Stimulated activated CD4-positive, alpha-beta T cell treated with anti-CD3 and anti-CD28 coated beads, Interleukin-4, amount 100 ng/mL, for 1 hour (primary cell): ENCODE data around the gene PKN3.

ENCODE experiments used
- DNase-seq: peaks from one replicate; pipeline ENCODE4 v3.0.0-alpha.2; 2020

PKN3 gene

DNA sequence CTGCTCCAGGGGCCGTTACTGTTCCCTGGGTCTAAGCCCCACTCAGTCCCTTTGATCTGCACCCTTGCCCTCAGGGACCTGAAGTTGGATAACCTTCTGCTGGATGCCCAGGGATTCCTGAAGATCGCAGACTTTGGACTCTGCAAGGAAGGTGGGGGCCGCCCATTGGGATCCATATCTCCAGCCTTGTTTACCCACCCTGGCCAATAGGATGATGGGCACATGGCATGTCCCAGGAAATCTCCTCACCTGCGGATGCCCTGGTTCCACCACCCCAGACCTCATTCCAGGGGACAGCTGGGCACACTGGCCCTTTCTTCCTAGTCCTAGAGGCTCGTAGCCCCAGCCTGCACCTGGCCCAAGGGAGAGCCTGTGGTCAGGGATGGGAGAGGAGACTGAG, 16.2 kb downstream of the PKN3 start:
- no peak for DNase-seq

DNA sequence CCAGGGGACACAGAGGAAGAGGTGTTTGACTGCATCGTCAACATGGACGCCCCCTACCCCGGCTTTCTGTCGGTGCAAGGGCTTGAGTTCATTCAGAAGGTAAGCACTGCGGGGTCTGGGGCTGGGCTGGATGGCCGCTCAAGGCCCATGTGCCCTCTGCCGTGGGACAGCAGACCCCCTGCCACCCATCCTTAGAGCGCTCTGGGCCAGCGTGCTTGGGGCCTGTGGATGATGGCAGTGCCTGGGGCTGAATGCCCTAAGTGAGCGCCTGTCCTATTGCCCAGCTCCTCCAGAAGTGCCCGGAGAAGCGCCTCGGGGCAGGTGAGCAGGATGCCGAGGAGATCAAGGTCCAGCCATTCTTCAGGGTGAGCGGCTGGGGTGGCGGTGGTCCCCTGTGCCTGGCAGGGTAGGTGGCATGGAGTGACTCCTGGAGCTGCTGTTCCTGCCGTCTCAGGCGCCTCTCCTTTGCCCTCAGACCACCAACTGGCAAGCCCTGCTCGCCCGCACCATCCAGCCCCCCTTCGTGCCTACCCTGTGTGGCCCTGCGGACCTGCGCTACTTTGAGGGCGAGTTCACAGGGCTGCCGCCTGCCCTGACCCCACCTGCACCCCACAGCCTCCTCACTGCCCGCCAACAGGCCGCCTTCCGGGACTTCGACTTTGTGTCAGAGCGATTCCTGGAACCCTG, 17.8 kb downstream of the PKN3 start:
- DNase-seq = no peak

DNA sequence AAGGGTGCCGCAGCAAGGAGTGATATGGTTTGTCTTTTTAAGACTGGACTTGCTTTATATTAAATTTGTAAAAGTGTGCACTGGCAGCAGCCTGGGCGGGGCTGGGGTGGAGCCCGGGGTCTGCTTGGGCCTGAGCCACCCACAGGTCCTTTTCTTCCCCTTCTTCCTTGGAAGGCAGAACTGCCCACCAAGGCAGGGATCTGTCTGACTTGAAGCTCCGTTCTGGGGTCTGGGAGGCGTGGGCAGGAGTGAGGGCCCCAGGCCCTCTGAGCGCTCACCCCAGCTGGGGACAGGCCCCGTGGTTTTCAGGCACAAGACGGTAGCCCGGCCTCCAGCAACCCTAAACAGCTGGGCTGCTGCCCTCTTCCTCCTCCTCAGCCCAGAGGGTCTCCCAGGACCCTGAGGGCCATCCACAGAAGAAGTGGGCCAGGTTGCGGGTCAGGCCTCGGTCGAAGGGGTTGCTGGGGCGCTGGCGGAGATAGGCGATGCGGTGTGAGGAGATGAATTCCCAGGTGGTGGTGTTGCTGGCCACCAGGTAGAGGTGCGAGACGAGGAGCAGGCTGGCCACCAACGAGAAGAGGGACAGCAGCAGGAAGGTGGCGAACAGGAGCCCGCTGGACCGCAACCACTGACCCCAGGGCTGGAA, 18.7 kb downstream of the PKN3 start:
- DNase-seq = no peak

DNA sequence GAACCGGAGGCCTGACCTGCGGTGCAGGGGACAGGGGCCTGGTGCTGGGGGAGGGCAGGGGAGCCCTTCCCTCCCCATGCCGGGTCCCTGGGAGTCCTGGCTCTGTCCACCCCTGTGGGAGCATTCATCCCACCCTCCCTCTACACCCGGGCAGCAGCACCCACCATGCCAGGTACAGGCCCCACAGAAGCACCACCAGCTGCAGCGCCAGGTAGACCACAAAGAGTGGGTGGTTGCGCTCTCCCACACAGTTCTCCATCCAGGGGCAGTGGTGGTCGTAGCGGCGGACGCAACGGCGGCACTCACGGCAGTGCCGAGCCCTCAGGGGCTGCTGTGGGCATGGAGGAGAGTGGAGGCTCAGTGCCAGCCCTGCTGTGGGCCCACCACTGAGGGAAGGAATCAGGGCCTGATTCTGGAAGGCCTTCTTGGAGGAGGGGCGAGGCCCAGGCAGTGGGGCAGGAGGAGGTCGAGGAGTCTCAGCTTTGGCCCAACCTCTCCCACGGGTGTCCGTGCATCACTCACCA, 19.2 kb downstream of the PKN3 start:
- DNase-seq = no peak

DNA sequence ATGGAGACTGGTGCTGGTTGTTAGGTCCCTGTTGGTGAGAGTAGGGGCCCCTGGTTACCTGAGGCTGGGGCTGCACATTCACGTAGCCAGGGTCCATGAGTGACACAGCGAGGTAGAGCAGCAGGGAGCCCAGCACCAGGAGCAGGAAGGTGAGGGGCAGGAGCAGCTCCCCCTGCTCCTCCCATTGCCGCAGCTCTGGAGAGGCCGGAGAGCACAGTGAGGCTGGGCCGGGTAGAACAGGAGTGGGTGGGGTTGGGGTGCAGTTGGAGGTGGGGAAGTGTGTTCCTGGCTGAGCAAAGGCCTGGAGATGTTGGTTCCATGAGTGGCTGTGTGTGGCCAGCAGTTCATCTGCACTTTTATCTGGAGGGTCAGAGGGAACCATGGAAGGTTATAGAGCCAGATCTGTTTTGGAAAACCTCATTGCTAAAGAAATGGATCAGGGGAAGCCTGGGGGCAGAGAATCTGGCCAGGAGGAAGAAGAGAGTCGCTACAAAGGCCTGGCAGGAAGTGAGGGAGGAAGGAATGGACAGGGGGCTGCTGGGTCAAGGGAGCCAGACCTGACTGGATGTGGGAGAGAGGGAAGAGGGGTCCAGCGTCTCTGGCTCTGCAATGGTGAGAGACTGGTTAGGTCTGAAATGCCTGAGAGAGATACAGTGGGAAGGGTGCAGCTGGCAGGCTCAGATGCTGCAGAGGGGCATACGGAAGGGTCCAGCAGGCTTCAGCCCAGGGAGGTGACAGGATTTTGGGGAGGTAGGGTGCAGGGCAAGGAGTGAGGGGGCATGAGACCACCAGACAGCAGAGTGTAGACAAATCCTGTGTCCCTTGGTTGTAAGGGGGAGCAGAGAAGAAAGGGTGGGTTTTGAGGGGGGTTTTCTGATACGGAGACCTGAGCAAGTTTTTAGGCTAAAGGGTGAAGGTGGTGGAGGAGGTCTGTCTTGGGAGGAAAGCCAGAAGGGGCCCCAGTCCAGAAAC, 20.4 kb downstream of the PKN3 start:
- no peak for DNase-seq

DNA sequence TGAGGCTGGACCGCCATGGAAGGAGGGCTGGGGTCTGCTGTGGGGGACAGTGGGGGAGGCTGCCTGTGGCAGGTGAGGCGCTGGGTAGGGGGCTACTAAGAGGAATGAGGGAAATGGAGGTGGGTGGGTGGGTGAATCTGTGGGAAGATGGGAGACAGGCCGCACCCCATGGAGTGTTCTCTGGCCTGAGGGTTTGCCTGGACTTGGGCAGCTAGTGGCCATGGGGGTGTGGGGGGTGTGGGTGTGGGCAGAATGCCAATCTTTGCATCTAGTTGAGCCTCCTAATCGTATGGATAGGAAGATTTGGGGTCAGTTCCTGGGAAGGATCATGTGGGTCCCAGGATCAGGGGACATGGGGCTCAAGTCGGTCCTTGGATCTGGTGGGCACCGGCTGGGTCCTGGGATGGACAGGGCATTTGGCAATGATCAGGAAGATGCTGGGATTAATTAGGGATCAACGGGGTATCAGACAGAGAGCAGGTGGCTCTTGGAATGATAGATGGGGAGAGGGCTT, 21.1 kb downstream of the PKN3 start:
- DNase-seq = no peak

DNA sequence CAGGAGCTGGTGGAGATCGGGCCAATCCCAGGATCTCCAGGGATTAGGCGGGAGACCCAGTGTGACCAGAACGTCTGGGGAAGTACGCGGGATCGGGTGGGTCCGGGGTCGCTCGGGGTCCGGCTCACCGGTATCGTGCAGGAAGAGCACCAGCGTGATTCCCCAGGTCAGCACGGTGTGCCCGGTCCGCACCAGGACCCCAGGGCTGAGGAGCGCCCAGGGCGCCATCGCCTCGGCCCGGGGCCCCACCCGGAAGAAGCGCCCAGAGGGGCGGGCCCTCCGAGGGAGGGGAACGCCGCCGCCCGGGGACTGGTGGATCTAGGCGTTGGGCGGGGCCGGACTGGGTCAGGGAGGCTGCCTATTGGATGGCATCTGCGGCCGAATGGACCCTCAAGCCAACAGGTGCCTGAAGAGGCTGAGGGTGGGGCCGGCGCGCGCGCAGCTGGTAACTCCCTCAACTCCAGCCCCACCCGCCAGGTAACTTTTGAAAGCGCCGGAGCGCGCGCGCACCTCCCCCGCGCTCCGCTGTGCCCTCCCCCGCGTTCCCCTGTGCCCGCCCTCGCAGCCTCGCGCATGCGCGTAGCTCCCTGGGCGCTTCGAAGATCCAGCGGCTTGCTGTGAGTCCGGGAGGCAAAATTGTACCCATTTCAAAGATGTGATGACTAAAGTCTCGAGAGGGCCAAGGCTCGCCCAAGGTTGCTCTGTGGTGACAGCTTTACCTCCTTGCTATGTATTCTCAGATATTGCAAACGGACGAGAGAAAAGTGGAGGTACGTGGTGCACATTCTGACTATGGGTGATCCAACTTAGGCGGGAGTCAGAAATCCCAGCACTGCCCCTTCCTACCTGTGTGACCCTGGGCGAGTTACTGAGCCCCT, 21.8 kb downstream of the PKN3 start, which contains the start of gene ZDHHC12:
Gene ZDHHC12, minus strand, starts transcription at position 262 of the 878 bp plus-strand sequence. Its CDS starts 34 bp downstream, at position 228.
- peak; percentile 99 for DNase-seq

DNA sequence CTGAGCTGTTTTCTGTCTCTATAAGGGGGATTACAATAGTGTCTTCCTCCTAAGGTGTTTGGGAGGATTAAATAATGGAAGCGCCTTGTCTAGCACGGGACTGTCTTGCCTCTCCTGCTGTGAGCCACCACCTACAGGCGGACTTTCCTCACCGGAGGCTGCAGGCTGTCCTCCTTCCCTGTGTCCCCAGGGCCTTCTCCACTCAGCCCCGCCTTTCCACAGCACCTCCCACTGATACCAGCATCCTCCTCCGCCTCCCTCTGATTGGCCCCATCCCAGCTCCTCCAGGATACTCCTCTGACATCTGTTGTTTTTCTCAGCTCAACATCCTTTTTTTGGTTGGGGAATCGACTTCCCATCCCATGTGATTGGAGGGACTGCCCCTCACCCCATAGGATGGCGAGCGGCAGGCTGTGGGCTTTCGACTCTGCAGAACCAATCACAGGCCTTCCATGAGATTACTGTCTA, 22.5 kb downstream of the PKN3 start:
- peak; percentile 19 for DNase-seq

DNA sequence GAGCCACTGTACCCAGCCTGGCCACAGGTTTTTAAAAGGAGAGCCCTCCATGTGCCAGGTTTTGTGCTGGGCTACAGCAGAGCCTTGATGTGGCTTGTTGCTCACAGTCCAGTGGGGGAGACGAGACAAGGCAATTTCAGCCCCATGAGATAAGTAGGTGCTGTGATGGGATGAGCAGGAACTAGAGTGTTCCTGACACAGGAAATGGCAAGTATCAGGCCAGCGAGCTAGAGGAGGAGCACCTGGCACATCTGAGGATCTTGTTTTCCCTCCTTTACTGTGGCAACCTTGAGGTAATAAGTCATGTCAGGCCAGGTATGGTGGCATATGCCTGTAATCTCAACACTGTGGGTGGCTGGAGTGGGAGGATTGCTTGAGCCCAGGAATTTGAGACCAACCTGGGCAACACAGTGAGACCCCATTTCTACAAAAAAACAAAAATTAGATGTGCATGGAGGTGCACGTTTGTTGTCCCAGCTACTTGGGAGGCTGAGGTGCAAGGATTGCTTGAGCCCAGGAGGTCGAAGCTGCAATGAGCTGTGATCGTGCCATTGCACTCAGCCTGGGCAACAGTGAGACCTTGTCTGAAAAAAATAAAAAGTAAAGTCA, 25.4 kb downstream of the PKN3 start:
- DNase-seq = no peak

DNA sequence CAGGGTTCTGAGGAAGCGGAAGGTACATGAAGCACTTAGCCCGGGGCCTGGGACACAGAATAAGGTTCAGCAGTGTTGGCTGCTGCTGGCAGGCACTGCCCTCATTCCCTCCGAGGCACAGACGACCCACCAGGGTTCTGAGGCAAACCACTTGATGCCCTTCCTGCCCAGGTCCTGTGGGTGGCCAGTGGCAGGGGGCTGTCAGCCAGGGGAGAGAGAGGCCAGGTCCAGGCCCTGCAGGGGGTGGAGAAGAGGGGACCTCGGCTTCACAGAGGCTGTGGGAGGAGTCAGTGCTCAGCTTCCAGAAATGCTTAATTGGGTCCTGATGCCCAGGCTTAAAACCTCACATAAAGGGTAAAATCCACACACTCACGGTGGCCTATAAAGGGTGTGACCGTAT, 26.0 kb downstream of the PKN3 start:
- no peak for DNase-seq

DNA sequence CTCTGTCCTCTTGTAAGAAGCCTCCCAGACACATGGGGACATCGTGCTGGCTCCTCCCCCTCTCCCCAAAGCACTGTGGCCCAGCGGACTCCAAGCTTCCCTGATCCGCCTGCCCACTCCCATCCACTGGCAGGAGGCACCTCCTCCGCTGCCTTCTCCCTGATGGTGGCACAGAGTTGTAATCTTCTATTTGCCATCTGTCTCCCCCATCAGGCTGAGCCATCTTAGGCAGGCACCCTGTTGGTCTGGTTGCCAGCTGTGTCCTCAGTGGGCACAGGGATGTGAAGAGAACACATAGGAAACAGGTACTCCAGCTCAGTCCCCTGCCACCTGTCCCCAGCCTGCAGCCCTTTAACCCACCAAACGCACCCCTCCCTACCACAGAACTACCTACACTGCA, 27.0 kb downstream of the PKN3 start:
- no peak for DNase-seq

DNA sequence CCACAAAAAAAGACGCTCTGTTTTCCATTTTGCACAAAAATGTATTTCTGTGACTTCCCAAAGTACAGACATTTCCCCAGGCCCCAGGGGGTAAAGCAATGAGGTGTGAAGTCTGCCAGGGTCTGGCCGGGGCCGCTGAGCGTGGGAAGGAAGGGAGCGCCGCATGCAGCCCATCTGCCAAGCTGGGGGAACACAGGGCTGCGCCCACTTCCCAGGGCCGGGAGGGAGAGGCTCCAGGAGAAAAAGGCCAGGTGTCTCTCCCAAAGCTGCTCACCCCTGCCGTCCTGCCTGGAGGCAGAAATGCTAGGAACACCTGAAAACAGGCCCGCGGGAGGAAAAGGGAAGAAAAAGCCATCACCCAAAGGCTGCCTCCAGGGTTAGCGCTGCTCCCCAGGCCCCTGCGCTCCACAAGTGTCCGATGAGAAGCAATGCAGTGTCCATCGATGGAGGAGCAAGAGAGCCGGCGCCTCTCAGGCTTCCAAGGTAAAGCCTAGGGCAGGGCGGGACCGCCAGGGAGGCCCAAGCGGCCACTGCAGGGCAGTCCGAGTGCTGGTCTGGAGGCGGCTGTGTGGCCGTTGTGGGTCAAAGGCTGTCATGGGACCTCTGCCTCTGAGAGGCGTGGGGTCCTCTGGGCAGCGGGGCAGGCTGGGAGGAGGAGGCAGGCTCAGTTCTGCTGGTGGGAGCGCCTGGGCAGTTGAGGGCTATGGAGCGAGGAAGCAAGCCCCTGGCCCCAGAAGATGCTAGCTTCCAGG, 27.6 kb downstream of the PKN3 start:
- no peak for DNase-seq

DNA sequence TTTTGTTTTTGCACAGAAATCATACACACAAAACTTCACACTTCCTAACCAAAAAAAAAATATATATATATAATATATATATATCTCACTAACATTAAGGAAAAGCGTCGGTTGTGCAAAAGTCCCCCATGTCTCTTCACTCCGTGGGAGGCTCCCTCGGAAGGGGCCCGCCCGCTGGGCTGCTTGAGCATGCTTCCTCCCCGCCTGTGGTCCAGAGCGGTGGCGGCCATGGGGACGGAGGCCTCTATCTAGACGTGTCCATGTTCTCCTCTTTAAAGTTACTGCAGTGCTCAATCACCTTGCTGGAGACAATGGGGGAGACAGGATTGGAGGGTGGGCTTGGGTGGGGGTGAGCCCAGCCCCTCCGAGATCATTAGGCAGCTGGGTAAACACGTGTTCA, 28.8 kb downstream of the PKN3 start:
- DNase-seq = no peak

DNA sequence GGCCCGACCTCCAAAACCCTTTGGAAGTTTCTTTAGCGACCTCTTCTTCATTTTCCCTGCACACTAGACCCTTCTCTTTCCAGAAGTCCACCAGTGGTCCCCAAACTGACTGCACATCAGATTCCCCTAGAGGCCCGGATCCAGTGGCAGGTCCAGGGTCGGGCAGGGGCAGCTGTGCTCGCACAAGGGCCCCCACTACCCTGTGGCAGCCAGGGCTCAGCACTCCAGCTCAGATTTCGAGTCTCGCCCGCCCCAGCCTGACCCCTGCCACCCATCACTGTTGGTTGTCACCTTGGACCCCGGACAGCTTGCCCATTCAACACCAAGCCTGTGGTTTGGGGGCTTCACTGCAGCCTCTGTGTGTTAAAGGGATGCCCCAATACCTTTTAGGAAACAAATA, 29.4 kb downstream of the PKN3 start:
- DNase-seq = no peak

DNA sequence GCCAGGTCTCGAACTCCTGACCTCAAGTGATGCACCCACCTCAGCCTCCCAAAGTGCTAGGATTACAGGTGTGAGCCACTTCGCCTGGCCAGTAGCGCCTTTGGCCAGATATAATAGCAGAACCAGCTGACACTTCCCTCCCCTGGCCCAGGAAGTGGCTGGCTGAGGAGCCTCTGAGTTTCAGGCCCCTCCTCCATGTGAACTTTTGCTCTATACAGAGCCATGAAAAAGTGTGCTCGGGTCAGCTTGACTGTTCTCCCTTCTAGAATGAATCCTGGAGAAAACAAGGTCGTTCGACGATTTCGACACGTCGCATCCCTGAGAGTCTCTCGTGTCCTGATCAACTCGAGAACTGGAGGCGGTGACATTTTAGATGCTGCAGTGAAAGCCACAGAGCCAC, 30.3 kb downstream of the PKN3 start:
- no peak for DNase-seq

DNA sequence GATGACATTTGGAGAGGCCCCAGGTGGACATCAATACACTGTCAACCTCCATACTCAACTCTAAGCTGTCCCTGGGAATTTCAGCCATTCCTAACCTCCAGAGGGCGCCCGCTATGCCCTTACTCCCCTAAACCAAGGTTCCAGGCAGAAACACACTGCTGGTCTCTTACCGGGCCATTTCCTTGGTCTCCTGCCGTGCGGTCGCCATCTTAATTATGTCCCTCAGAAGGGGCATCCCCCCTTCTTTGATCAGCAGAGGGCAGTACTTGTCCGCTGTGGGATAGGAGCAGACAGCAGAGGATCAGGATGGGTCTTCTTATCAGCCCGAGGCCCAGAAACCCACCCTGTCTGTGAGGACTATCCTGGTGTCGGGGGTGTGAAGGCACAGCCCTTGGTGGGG, 31.0 kb downstream of the PKN3 start:
- no peak for DNase-seq

DNA sequence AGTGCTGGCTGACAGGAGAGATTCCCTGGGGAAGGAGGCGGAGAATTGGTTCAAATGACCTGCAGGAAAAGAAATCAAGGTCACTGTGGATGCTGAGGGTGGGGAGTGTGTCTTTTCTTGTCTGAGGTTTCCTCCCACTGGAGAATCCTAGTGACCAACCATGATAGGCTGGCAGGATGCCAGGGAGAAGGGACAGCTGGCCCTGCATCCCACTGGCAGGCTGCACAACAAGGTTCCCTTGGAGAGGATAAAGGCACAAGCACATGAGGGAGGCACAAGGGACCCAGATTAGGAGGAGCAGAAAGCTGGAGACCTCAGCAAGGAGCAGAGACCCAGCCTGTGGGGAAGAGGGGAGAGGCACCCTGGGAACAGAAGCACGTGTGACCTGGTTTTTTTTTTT, 33.1 kb downstream of the PKN3 start:
- DNase-seq = no peak

DNA sequence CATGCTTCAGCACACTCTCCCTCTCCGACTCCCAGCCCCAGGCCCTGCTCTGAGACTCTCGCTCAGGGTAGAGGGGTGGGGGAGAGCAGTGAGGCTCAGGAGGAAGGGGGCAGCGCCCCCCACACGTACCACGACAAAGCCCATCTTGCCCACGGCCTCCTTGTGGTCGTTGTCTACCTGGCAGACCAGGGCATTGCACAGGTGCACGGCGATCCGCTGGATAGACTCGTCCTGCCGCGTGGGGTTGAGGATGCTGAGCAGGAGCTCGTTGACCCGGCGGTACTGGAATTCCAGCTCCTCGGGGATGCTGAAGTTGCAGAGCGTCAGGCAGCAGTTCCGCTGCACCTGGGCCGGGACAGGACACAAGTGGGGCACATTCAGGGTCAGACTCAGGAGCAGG, 40.1 kb downstream of the PKN3 start:
- no peak for DNase-seq

DNA sequence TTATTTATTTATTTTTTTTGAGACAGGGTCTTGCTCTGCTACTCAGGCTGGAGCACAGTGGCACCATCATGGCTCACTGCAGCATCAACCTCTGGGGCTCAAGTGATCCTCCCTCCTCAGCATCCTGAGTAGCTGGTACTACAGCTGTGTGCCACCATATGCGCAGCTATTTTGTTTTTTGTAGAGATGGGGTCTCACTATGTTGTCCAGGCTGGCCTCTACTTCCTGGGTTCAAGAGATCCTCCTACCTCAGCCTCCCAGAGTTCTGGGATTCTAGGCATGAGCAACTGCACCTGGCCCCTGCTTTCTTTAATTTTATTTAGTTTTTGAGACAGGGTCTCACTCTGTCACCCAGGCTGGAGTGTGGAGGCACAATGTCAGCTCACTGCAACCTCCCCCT, 41.1 kb downstream of the PKN3 start:
- no peak for DNase-seq

DNA sequence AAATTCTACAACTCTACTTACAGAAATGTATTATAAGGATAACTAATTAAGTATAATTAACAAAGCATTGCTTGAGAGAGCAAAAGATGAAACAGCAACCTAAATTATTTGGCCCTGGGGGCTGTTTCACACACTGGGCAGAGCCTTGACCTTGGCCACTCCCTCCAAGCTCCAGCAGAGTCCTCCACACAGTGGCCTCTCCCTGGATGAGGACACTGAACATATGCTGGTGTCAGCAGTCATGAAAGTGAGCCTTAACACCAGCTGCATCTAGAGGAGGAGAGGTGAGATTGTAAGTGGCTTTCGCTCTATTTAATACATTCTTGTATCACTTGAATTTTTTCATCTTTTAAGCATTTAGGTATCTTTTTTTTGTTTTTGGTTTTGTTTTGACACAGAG, 44.9 kb downstream of the PKN3 start:
- no peak for DNase-seq
